ENCODE data around the gene ALOX15. TPM values are rescaled to one million over a fixed set of nuclear protein-coding genes. Genes with fewer than 3 reads are reported as not detected.
"Not testable (repeated sequence)": the region's sequence is repeated elsewhere in the genome, so short reads cannot be mapped to it uniquely, and the experiment has no call there.

Gene ALOX15, protein sequence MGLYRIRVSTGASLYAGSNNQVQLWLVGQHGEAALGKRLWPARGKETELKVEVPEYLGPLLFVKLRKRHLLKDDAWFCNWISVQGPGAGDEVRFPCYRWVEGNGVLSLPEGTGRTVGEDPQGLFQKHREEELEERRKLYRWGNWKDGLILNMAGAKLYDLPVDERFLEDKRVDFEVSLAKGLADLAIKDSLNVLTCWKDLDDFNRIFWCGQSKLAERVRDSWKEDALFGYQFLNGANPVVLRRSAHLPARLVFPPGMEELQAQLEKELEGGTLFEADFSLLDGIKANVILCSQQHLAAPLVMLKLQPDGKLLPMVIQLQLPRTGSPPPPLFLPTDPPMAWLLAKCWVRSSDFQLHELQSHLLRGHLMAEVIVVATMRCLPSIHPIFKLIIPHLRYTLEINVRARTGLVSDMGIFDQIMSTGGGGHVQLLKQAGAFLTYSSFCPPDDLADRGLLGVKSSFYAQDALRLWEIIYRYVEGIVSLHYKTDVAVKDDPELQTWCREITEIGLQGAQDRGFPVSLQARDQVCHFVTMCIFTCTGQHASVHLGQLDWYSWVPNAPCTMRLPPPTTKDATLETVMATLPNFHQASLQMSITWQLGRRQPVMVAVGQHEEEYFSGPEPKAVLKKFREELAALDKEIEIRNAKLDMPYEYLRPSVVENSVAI
- total RNA-seq (2014; rRNA removed; shearing (Covaris generic)): not detected in 2 replicates
- polyA plus RNA-seq (2015; cell fraction: cytosol; rRNA removed): not detected in 2 replicates
- polyA plus RNA-seq (2015; cell fraction: nucleus; rRNA removed): not detected in 2 replicates

DNA sequence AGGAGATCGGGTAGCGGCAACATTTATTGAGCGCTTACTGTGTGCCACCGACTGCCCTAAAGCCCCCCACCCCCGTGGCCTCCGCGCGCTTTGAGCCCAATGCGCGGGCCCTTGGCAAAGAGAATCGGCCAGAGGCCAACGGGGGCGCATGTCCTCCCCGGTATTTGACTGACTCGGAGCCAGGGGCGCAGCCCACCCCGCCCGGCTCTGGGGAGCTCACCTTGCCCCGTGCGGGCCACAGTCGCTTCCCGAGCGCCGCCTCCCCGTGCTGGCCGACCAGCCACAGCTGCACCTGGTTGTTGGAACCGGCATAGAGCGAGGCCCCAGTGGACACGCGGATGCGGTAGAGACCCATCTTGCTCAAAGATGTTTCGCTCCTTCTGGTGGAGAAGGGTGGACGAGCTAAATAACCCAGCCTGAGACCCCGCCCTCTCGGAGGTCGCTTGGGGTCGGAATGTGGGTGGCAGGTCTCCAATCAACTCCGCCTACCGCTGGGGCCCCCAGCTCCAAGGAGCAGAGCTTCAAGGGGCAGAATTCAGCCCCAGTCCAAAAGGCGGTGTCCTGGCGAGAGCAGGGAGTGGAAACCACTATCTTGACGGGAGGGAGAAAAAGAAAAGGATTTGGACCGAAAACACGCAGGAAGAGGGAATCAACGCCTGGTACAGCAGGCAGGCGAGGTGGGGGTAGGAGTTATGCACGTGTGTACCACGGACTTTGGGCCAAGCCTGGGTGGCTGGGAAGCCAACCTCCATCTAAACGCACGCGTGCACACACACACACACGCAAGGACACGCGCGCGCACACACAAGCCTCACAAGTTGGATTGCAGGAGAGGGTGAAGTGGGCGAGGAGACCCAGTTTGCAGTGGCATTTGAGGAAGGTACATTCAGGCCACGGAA lies at the start of gene ALOX15:
Gene ALOX15, minus strand, starts transcription at position 382 of the 899 bp plus-strand sequence. Its CDS starts 27 bp downstream, at position 355.
- in situ Hi-C loops (cut with HindIII; ENCODE audit: low pct_unique_long_range_greater_than_20kb, low sequenced_read_pairs): no loop called here
- no peak for DNase-seq (ENCODE audit: low read depth, low spot score)

DNA sequence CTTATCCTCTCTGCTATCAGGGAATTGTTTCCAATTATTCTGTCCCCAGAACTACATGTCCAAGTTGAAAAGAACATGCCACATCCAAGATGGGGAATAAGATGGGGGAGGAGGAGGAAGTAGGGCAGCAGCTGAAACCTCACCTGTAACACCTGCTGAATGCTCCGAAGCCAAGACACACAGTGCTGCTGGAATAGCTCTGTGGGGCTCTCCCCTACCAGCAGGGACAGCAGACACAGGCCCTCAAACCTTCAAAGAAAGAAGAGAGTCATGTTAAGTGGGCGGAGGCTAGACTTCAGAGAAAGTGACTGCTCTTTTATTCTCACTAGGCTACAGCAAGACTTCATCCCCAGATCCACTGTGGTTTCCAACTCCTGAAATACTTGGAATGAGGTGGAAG lies 49.3 kb upstream of the ALOX15 start:
- DNase-seq (ENCODE audit: low read depth, low spot score): no peak
- in situ Hi-C loops (cut with HindIII; ENCODE audit: low pct_unique_long_range_greater_than_20kb, low sequenced_read_pairs): no loop called here

DNA sequence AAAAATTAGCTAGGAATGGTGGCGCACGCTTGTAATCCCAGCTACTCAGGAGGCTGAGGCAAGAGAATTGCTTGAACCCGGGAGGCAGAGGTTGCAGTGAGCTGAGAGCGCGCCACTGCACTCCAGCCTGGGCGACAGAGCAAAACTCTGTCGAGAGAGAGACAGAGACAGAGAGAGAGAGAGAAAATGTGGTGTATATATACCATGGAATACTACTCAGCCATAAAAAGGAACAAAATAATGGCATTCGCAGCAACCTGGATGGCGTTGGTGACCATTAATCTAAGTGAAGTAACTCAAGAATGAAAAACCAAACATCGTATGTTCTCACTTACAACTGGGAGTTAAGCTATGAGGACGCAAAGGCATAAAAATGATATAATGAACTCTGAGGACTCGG lies 48.4 kb upstream of the ALOX15 start:
- in situ Hi-C loops (cut with HindIII; ENCODE audit: low pct_unique_long_range_greater_than_20kb, low sequenced_read_pairs); DNase-seq (ENCODE audit: low read depth, low spot score): not testable (repeated sequence)

DNA sequence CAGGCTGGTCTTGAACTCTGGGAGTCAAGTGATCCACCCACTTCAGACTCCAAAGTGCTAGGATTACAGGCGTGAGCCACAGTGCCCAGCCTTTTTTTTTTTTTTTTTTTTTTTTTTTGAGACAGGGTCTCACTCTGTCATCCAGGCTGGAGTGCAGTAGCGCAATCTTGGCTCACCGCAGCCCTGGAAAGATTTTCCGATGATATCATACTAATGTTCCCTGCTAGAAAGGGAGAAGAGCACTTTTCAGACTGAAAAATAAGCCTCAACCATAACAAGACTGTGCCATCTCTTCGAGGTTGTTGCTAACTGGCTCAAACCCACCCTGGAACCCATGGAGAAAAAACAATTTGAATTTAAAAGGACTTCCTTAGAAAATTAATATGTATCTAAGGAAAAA lies 42.3 kb upstream of the ALOX15 start:
- in situ Hi-C loops (cut with HindIII; ENCODE audit: low pct_unique_long_range_greater_than_20kb, low sequenced_read_pairs): not testable (repeated sequence)

DNA sequence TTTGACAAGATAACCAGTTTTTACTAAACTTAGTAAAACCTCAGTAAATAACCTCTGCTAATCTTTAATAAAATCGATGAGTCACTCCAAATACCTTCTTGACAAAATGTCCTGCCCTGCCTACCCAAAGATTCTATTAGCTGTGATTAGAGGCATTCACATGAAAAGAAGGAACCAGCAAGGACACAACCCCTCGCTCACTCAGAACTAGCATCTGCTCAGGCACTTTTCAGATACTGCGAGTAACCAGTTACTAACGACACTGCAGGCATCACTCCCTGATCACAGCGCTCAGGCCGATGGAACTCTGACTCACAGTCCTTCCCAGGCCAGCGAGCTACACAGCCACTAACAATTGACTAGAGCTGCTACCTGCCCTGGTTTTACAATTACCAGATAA lies 38.2 kb upstream of the ALOX15 start:
- in situ Hi-C loops (cut with HindIII; ENCODE audit: low pct_unique_long_range_greater_than_20kb, low sequenced_read_pairs): no loop called here
- DNase-seq (ENCODE audit: low read depth, low spot score): no peak

More for the DNA sequence above, 42.3 kb upstream of the ALOX15 start:
- not testable (repeated sequence) for DNase-seq (ENCODE audit: low read depth, low spot score)

DNA sequence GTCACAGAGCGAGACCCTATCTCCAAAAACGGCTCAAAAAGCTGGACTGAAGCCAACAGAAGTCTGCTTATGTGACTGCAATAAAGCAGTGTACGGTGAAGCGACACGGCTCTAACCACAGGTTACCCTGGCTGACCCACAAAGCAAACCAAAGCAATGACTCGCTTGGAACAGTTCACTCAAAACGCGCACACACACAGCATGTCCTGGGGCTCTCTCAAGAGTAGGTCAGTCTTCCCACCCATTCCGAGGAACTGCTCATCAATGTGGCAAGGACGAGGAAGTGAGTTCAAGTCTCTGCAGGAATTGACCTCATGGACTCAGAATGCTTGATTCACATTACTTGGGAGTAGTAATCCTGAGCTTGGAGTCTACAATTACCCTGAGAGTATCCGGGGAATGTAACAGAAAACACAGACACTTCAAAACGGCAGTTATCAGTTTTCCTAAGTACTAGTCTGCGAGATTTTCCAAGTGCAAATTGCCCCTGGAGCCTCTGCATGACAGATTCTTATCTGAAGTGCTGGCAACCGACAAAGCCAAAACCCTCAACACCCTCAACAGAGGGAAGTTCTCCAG lies 37.1 kb upstream of the ALOX15 start:
- in situ Hi-C loops (cut with HindIII; ENCODE audit: low pct_unique_long_range_greater_than_20kb, low sequenced_read_pairs): no loop called here
- no peak for DNase-seq (ENCODE audit: low read depth, low spot score)

DNA sequence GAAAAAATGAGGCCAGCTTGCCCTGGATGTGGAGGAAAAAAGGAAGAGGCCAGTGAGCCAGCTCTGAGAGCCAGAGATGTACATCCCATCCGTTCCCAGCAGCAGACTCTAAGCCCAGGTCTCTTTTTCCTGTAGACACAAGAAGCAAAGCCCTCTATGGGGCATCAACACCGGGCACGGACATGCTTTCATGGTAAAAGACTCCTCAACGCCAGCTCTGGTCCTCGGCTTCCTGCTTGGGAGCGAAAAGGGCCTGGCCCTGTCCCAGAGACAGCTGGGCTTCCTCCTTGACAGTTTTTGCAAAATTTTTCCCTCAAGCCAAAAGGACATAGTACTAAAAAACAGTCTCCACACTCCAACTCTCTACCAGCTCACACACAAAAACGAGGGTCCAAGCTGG lies 35.3 kb upstream of the ALOX15 start:
- no peak for DNase-seq (ENCODE audit: low read depth, low spot score)
- in situ Hi-C loops (cut with HindIII; ENCODE audit: low pct_unique_long_range_greater_than_20kb, low sequenced_read_pairs): no loop called here

DNA sequence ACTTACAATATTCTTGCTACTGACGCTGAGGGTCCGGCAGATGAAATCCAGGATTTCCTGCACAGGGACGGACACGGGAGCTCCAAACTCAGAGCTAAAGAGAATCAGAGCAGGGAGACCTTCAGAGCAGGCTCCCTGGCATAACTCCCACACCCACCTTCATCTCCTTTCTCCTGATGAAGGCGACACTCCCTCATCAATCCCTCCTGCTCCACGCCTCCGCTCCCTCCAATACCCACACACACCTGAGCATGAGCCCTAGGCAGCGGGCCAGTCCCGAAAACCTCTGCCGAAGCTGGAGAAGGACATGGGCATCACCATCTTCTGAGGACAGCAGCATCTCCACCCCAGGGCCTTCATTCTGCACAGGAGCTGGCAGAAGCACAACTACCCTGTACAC lies 34.3 kb upstream of the ALOX15 start:
- in situ Hi-C loops (cut with HindIII; ENCODE audit: low pct_unique_long_range_greater_than_20kb, low sequenced_read_pairs): no loop called here
- no peak for DNase-seq (ENCODE audit: low read depth, low spot score)

DNA sequence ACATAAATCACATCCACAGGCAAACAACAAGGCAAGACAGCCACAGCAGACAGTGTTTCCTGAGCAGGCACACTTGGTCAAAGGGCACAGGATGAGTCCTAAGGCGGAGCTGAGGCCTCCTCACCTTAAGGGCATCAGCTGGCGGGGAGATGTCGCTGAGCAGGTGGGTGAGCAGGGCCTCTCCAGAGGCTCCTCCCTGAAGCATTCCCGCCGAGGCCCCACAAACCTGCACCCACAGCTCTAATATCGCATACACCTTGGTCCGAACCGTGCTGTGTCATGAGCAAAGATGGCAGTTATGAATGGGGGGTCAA lies 33.2 kb upstream of the ALOX15 start:
- in situ Hi-C loops (cut with HindIII; ENCODE audit: low pct_unique_long_range_greater_than_20kb, low sequenced_read_pairs): no loop called here

DNA sequence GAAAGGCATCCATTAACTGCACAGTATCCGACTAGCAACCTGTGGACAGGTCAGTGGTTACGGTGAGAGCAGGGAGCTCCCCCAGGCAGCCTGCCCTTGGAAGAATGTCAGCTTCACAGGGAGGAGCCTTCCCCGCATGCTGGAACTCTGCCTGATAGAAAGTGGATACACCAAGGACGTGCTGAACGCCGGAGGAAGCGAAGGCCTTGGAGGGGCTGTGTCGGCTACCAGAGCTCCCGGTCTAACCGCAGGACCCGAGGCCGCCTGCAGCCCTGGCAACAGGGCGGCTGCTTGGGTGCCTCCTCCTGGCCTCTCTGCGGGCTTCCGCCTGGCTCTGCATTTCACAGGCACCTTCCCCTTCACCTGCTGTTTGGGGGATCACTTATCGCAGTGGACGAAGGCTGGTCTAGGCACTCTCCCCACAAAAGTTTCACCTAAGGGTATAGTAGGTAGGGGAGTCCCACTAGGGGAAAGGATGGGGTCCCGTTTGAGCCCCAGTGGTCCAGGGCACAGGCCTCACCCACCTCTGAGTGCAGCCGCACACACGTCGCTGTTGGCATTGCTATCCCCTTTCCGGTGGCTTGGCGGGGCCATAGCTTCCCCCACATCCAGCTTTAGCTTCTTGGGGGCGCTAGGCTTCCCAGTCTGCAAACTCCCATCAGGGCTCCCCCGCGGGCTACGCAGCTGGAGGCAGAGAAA lies 32.7 kb upstream of the ALOX15 start:
- no peak for DNase-seq (ENCODE audit: low read depth, low spot score)
- in situ Hi-C loops (cut with HindIII; ENCODE audit: low pct_unique_long_range_greater_than_20kb, low sequenced_read_pairs): no loop called here

More for the DNA sequence above, 33.2 kb upstream of the ALOX15 start:
- DNase-seq (ENCODE audit: low read depth, low spot score): no peak

DNA sequence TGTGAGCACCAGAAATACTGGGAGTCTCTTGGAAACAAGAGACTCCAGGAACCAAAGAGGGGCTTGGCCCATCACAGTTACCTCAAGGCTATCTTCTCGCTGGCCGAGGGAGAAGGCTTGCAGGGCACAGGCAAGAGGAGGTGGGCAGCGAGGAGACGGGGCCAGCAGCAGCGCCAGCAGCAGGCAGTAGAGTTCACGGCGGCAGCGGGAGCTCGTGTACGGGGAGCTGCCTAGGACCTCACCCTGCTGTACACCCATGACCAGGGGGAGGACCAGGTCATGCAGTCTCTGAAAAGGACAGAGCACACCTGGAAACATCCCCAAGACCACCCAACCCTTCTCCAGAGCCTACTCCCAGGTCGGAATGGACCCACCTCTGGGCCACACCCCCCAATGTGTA lies 31.7 kb upstream of the ALOX15 start:
- in situ Hi-C loops (cut with HindIII; ENCODE audit: low pct_unique_long_range_greater_than_20kb, low sequenced_read_pairs): no loop called here
- no peak for DNase-seq (ENCODE audit: low read depth, low spot score)

DNA sequence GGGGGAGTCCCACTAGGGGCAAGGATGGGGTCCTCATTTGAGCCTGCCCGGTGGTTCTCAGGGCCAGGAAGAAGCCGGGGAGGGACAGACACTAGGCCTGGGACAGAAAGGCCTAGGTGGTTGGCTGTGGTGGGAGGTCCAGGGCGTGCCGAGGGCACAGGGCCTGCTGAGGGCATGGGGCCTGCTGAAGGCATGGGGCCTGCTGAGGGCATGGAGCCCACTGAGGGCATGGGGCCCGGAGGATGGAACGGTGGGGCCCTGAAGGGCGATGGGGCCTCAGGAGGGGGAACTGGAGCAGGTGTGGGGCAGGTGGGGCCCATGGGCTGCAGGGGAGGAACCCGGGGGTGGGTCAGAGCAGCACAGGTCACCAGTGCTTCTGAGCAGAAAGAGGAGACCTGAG lies 31.3 kb upstream of the ALOX15 start:
- in situ Hi-C loops (cut with HindIII; ENCODE audit: low pct_unique_long_range_greater_than_20kb, low sequenced_read_pairs): no loop called here
- no peak for DNase-seq (ENCODE audit: low read depth, low spot score)

DNA sequence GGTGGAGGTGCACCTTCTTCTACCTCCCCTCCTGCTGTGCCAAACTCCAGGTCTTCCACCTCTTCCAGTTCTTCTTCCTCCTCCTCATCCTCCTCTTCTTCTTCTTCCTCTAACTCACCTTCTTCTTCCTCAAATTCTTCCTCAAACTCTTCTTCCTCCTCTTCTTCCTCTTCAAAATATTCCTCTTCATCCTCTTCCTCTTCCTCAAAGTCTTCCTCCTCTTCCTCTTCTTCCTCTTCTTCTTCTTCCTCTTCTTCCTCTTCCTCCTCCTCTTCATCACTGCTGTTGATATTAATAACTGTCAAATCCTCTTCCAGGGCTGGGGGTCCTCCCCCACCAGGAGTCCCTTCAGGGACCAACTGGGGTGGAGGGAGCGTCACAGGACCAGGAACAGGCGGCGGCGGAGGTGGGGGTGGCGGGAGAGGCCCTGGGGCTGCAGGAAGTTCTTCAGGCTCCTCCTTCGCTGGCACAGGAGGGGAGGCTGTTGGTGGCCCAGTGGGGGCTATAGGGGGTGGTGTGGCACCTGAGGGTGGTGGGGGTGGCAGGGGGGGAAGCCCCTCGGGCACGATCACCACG lies 30.7 kb upstream of the ALOX15 start:
- in situ Hi-C loops (cut with HindIII; ENCODE audit: low pct_unique_long_range_greater_than_20kb, low sequenced_read_pairs): no loop called here

DNA sequence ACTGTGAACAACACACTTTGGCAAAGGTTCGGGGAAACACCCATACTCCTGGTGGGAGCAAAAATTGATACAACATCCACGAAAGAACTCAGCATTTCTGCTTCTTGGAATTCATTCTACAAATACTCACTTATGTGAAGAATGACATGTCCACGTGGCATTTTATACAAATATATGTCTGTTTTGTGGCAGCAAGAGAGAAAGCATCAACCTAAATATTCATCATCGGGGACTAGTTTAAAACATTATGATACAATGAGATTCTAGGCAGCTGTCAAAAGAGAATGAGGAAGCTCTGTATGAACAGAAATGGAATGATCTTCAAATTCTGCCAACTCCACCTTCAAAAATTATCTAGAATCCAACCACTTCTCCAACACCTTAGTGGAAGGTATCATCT lies 25.7 kb upstream of the ALOX15 start:
- DNase-seq (ENCODE audit: low read depth, low spot score): no peak
- in situ Hi-C loops (cut with HindIII; ENCODE audit: low pct_unique_long_range_greater_than_20kb, low sequenced_read_pairs): no loop called here

More for the DNA sequence above, 30.7 kb upstream of the ALOX15 start:
- no peak for DNase-seq (ENCODE audit: low read depth, low spot score)

DNA sequence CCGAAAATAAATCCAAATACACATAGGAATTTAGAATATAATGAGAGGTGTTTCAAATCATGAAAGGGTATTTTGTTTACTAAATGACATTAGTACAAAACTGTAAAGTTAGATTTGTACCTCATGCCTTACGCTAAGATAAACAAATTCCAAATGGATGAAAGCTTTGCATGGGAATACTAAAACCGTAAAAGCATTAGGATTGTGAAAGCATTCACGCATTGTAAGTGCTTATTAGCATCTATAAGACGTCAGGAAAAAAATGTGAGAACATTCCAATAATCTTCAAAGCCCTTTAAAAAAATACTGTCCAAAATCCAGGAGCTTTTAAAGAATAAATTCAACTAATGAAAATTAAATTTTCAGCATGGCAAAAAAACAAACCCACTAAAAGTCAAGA lies 24.8 kb upstream of the ALOX15 start:
- in situ Hi-C loops (cut with HindIII; ENCODE audit: low pct_unique_long_range_greater_than_20kb, low sequenced_read_pairs): no loop called here
- DNase-seq (ENCODE audit: low read depth, low spot score): no peak

DNA sequence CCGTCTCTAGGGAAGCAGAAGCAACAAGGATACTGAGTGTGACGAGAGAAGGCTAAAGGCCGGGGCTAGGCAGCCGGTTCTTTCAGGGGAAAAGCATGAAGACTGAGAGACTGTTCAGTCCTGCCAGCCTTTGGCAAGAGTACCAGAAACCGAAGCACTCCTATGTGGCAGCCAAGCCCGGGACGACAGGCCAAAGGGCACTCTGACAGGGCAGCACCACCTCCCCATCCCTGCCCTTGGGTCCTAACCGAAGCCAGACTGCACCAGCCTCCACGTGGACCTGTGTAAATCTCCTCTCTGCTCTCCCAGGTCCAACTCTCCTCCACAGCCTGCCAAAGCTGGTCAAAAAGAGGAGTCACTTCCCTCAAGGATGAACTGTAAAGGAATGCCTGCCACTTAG lies 23.5 kb upstream of the ALOX15 start:
- in situ Hi-C loops (cut with HindIII; ENCODE audit: low pct_unique_long_range_greater_than_20kb, low sequenced_read_pairs): no loop called here
- no peak for DNase-seq (ENCODE audit: low read depth, low spot score)

DNA sequence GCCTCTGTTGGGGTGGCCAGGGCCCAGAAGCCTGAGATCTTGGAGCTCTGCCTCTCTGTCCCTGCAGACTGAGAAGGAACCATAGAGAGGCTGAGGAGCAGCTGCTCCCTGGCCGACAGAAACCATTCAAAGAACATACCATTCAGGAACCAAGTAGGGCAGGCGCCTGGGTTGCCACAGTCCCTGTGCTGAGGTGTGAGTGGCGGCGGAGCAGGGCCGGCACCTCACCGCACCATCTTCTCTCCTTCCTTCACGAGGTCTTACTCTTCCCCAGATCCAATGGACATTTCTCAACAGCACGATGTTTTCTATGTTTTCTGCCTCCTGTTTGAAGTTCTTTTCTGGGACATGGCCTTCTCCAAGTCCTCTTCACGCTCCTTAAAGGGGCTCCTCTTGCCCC lies 22.8 kb upstream of the ALOX15 start:
- no peak for DNase-seq (ENCODE audit: low read depth, low spot score)
- in situ Hi-C loops (cut with HindIII; ENCODE audit: low pct_unique_long_range_greater_than_20kb, low sequenced_read_pairs): no loop called here

All from SK-MEL-5 (cell line).